ENCODE results near the gene ASIC5. TPM values are rescaled to one million over a fixed set of nuclear protein-coding genes. Genes with fewer than 3 reads are reported as not detected.

Gene ASIC5
- total and polyA plus RNA-seq, 5 donors: not detected

GRCh38 chr4:155878611-155879010 is 12.5 kb upstream of the ASIC5 start:
- intact Hi-C loops (cut with DNase I): no loop called here

GRCh38 chr4:155877971-155878370 is 11.9 kb upstream of the ASIC5 start:
- 83% methylated on average over 4 of the region's 4 CpGs for WGBS
- ATAC-seq (no peak), DNase-seq (no peak)
- intact Hi-C loops (cut with DNase I): no loop called here
- Histone ChIP-seq H3K27me3 (ENCODE audit: control insufficient read depth, insufficient read depth) (no peaks in the 10 kb centered on the region), H3K4me1 (ENCODE audit: control insufficient read depth, insufficient read depth, low read length) (no peaks in the 10 kb centered on the region), H3K9me3 (ENCODE audit: control insufficient read depth, low read length) (no peaks in the 10 kb centered on the region), H3K27ac (ENCODE audit: low read length) (no peak overlapping the region), H3K4me3 (ENCODE audit: low read length) (no peak overlapping the region)

More at GRCh38 chr4:155878611-155879010, 12.5 kb upstream of the ASIC5 start:
- Histone ChIP-seq H3K4me1 (ENCODE audit: control insufficient read depth, insufficient read depth, low read length) (no peaks in the 10 kb centered on the region), H3K9me3 (ENCODE audit: control insufficient read depth, low read length) (no peaks in the 10 kb centered on the region), H3K27me3 (ENCODE audit: control insufficient read depth, insufficient read depth) (no peaks in the 10 kb centered on the region), H3K4me3 (ENCODE audit: low read length) (no peak overlapping the region), H3K27ac (ENCODE audit: low read length) (no peak overlapping the region)
- DNase-seq (no peak), ATAC-seq (no peak)
- WGBS: 32% methylated on average over 2 of the region's 2 CpGs

- H3K4me3 ChIP-seq (ENCODE audit: low read length): no peak overlapping the region
- WGBS: 75% methylated on average over 1 of the region's 1 CpG
- no peak overlapping the region for H3K27ac ChIP-seq (ENCODE audit: low read length)
- H3K9me3 ChIP-seq (ENCODE audit: control insufficient read depth, low read length): no peaks in the 10 kb centered on the region
- DNase-seq (no peak), ATAC-seq (no peak)
- intact Hi-C loops (cut with DNase I): no loop called here
- H3K27me3 ChIP-seq (ENCODE audit: control insufficient read depth, insufficient read depth): no peaks in the 10 kb centered on the region
- H3K4me1 ChIP-seq (ENCODE audit: control insufficient read depth, insufficient read depth, low read length): no peaks in the 10 kb centered on the region
Observed at GRCh38 chr4:155875878-155876277, 9.8 kb upstream of the ASIC5 start.

- DNase-seq (no peak), ATAC-seq (no peak)
- no peaks in the 10 kb centered on the region for H3K27me3 ChIP-seq (ENCODE audit: control insufficient read depth, insufficient read depth)
- H3K9me3 ChIP-seq (ENCODE audit: control insufficient read depth, low read length): no peaks in the 10 kb centered on the region
- no peak overlapping the region for H3K4me3 ChIP-seq (ENCODE audit: low read length)
- 75% methylated on average over 2 of the region's 2 CpGs for WGBS
- no peaks in the 10 kb centered on the region for H3K4me1 ChIP-seq (ENCODE audit: control insufficient read depth, insufficient read depth, low read length)
- H3K27ac ChIP-seq (ENCODE audit: low read length): no peak overlapping the region
- intact Hi-C loops (cut with DNase I): no loop called here
Observed at GRCh38 chr4:155855897-155856296, 10.2 kb downstream of the ASIC5 start.

GRCh38 chr4:155854582-155855226 is 11.4 kb downstream of the ASIC5 start:
- Histone ChIP-seq H3K4me1 (ENCODE audit: control insufficient read depth, insufficient read depth, low read length) (no peaks in the 10 kb centered on the region), H3K4me3 (ENCODE audit: low read length) (no peak overlapping the region), H3K27me3 (ENCODE audit: control insufficient read depth, insufficient read depth) (no peaks in the 10 kb centered on the region), H3K9me3 (ENCODE audit: control insufficient read depth, low read length) (no peaks in the 10 kb centered on the region), H3K27ac (ENCODE audit: low read length) (no peak overlapping the region)
- 71% methylated on average over 6 of the region's 6 CpGs for WGBS
- intact Hi-C loops (cut with DNase I): no loop called here
- no peak for DNase-seq
- ATAC-seq: no peak

GRCh38 chr4:155853189-155853588 is 12.9 kb downstream of the ASIC5 start:
- intact Hi-C loops (cut with DNase I): no loop called here
- no peaks in the 10 kb centered on the region for H3K9me3 ChIP-seq (ENCODE audit: control insufficient read depth, low read length)
- ATAC-seq (no peak), DNase-seq (no peak)
- H3K4me3 ChIP-seq (ENCODE audit: low read length): no peak overlapping the region
- H3K4me1 ChIP-seq (ENCODE audit: control insufficient read depth, insufficient read depth, low read length): no peaks in the 10 kb centered on the region
- no peaks in the 10 kb centered on the region for H3K27me3 ChIP-seq (ENCODE audit: control insufficient read depth, insufficient read depth)
- no peak overlapping the region for H3K27ac ChIP-seq (ENCODE audit: low read length)
- WGBS: 95% methylated on average over 3 of the region's 3 CpGs

GRCh38 chr4:155849042-155849441 is 17.0 kb downstream of the ASIC5 start:
- 79% methylated on average over 4 of the region's 4 CpGs for WGBS
- Histone ChIP-seq H3K27me3 (ENCODE audit: control insufficient read depth, insufficient read depth) (no peaks in the 10 kb centered on the region), H3K9me3 (ENCODE audit: control insufficient read depth, low read length) (no peaks in the 10 kb centered on the region), H3K27ac (ENCODE audit: low read length) (no peak overlapping the region), H3K4me3 (ENCODE audit: low read length) (no peak overlapping the region), H3K4me1 (ENCODE audit: control insufficient read depth, insufficient read depth, low read length) (no peaks in the 10 kb centered on the region)
- no peak for DNase-seq
- no peak for ATAC-seq
- intact Hi-C loops (cut with DNase I): no loop called here

- ATAC-seq: no peak
- DNase-seq: no peak
Observed at GRCh38 chr4:155846929-155847328, 19.1 kb downstream of the ASIC5 start.

GRCh38 chr4:155842080-155842479 is 24.0 kb downstream of the ASIC5 start:
- DNase-seq: no peak
- no peak overlapping the region for H3K27ac ChIP-seq (ENCODE audit: low read length)
- H3K27me3 ChIP-seq (ENCODE audit: control insufficient read depth, insufficient read depth): no peaks in the 10 kb centered on the region
- intact Hi-C loops (cut with DNase I): no loop called here
- no peak overlapping the region for H3K4me3 ChIP-seq (ENCODE audit: low read length)
- ATAC-seq: no peak
- H3K9me3 ChIP-seq (ENCODE audit: control insufficient read depth, low read length): no peaks in the 10 kb centered on the region
- H3K4me1 ChIP-seq (ENCODE audit: control insufficient read depth, insufficient read depth, low read length): no peaks in the 10 kb centered on the region

More at GRCh38 chr4:155846929-155847328, 19.1 kb downstream of the ASIC5 start:
- Histone ChIP-seq H3K4me3 (ENCODE audit: low read length) (no peak overlapping the region), H3K9me3 (ENCODE audit: control insufficient read depth, low read length) (no peaks in the 10 kb centered on the region), H3K27ac (ENCODE audit: low read length) (no peak overlapping the region), H3K4me1 (ENCODE audit: control insufficient read depth, insufficient read depth, low read length) (no peaks in the 10 kb centered on the region), H3K27me3 (ENCODE audit: control insufficient read depth, insufficient read depth) (no peaks in the 10 kb centered on the region)
- intact Hi-C loops (cut with DNase I): no loop called here

GRCh38 chr4:155837203-155837796 is 28.8 kb downstream of the ASIC5 start:
- ATAC-seq (no peak), DNase-seq (no peak)
- H3K4me1 ChIP-seq (ENCODE audit: control insufficient read depth, insufficient read depth, low read length): no peaks in the 10 kb centered on the region
- intact Hi-C loops (cut with DNase I): no loop called here
- no peaks in the 10 kb centered on the region for H3K9me3 ChIP-seq (ENCODE audit: control insufficient read depth, low read length)
- H3K27ac ChIP-seq (ENCODE audit: low read length): no peak overlapping the region
- no peak overlapping the region for H3K4me3 ChIP-seq (ENCODE audit: low read length)
- 58% methylated on average over 1 of the region's 1 CpG for WGBS
- H3K27me3 ChIP-seq (ENCODE audit: control insufficient read depth, insufficient read depth): no peaks in the 10 kb centered on the region

- no peak for ATAC-seq
- no peak for DNase-seq
- Histone ChIP-seq H3K9me3 (ENCODE audit: control insufficient read depth, low read length) (no peaks in the 10 kb centered on the region), H3K4me1 (ENCODE audit: control insufficient read depth, insufficient read depth, low read length) (no peaks in the 10 kb centered on the region), H3K4me3 (ENCODE audit: low read length) (no peak overlapping the region), H3K27me3 (ENCODE audit: control insufficient read depth, insufficient read depth) (no peaks in the 10 kb centered on the region), H3K27ac (ENCODE audit: low read length) (no peak overlapping the region)
- intact Hi-C loops (cut with DNase I): no loop called here
Observed at GRCh38 chr4:155832664-155833063, 33.4 kb downstream of the ASIC5 start.

- H3K9me3 ChIP-seq (ENCODE audit: control insufficient read depth, low read length): no peaks in the 10 kb centered on the region
- intact Hi-C loops (cut with DNase I): no loop called here
- no peaks in the 10 kb centered on the region for H3K27me3 ChIP-seq (ENCODE audit: control insufficient read depth, insufficient read depth)
- H3K4me3 ChIP-seq (ENCODE audit: low read length): no peak overlapping the region
- 82% methylated on average over 3 of the region's 3 CpGs for WGBS
- DNase-seq: no peak
- H3K4me1 ChIP-seq (ENCODE audit: control insufficient read depth, insufficient read depth, low read length): no peaks in the 10 kb centered on the region
- H3K27ac ChIP-seq (ENCODE audit: low read length): no peak overlapping the region
- ATAC-seq: no peak
Observed at GRCh38 chr4:155828628-155829027, 37.4 kb downstream of the ASIC5 start.
